Breast epithelium (tissue), 4 donors: ENCODE results near the gene AMMECR1. TPM values are rescaled to one million over a fixed set of nuclear protein-coding genes. Genes with fewer than 3 reads are reported as not detected.

Experiments
- DNase-seq, 2 donors: peaks; one replicate each; pipeline ENCODE4 v3.0.0-alpha.2; 2019; ENCODE audit warnings: low spot score in 2 of 2
- H3K27ac ChIP-seq, 2 donors: fragments of 200-600 bp; sonication (generic) in 1 of 2; one replicate each; pipeline ENCODE4 v1.5.1; 2016 to 2019; ENCODE audit warnings: mild to moderate bottlenecking in 1 of 2
- H3K27me3 ChIP-seq, 2 donors: fragments of 200-600 bp; sonication (generic) in 1 of 2; one replicate each; pipeline versions ENCODE4 v1.5.1 to v1.6.0; 2017 to 2019; ENCODE audit warnings: control low read depth in 1 of 2, mild to moderate bottlenecking in 1 of 2
- H3K36me3 ChIP-seq: fragments of 200-600 bp; one replicate; pipeline ENCODE4 v1.5.1; 2019
- H3K4me1 ChIP-seq, 2 donors: fragments of 200-600 bp; sonication (generic); one replicate each; pipeline ENCODE4 v1.5.1; 2016 to 2019; ENCODE audit warnings: control low read depth in 1 of 2
- H3K4me3 ChIP-seq, 3 donors: fragments of 200-600 bp; sonication (generic); 1 replicate in 2 of 3; 2 replicates in 1 of 3; pipeline ENCODE4 v1.5.1; 2016 to 2019; ENCODE audit warnings: mild to moderate bottlenecking in 3 of 3, moderate library complexity in 2 of 3
- H3K9me3 ChIP-seq, 2 donors: fragments of 200-600 bp; sonication (generic) in 1 of 2; one replicate each; pipeline ENCODE4 v1.5.1; 2016 to 2019; ENCODE audit warnings: control low read depth in 1 of 2
- POLR2A ChIP-seq: fragments of 450-650 bp; IDR thresholded peaks from one replicate; pipeline ENCODE4 v1.6.1; 2016; ENCODE audit warnings: antibody characterized with exemption, mild to moderate bottlenecking, moderate library complexity
- POLR2AphosphoS5 ChIP-seq, 3 donors: sonication (generic); formaldehyde crosslinking; IDR thresholded peaks; one replicate each; pipeline ENCODE4 v1.6.1; 2017; ENCODE audit warnings: antibody characterized with exemption in 3 of 3
- intact Hi-C: fragments of 100-400 bp; cut with DNase I; formaldehyde crosslinking; loops from one replicate; pipeline ENCODE4 v1.15.1; 2023; ENCODE audit warnings: low total_unique reads
- total RNA-seq, 3 donors: library from RNA; depleted of rRNA; stranded (reverse); fragments of >200 nt; gene quantifications; one replicate each; pipeline ENCODE4 v1.1.0, GENCODE V29; 2016
- TF ChIP-seq, protein P1 (sequence below), 3 donors: fragments of 450-650 bp; IDR thresholded peaks; one replicate each; pipeline ENCODE4 v1.5.1; 2016 to 2017; ENCODE audit warnings: antibody characterized with exemption in 3 of 3, mild to moderate bottlenecking in 3 of 3, moderate library complexity in 3 of 3

The AMMECR1 gene
- total RNA-seq, 3 donors from 2014 or later, result 4.3 to 8.2 (median 6.6) TPM

- TF ChIP-seq POLR2A (no peak), POLR2AphosphoS5 (IDR thresholded peaks at IDR 0.05) (no peak)
- TF ChIP-seq, protein P1, sequence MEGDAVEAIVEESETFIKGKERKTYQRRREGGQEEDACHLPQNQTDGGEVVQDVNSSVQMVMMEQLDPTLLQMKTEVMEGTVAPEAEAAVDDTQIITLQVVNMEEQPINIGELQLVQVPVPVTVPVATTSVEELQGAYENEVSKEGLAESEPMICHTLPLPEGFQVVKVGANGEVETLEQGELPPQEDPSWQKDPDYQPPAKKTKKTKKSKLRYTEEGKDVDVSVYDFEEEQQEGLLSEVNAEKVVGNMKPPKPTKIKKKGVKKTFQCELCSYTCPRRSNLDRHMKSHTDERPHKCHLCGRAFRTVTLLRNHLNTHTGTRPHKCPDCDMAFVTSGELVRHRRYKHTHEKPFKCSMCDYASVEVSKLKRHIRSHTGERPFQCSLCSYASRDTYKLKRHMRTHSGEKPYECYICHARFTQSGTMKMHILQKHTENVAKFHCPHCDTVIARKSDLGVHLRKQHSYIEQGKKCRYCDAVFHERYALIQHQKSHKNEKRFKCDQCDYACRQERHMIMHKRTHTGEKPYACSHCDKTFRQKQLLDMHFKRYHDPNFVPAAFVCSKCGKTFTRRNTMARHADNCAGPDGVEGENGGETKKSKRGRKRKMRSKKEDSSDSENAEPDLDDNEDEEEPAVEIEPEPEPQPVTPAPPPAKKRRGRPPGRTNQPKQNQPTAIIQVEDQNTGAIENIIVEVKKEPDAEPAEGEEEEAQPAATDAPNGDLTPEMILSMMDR (IDR thresholded peaks at IDR 0.05), result no peak
- Histone ChIP-seq H3K27me3 (peaks cover 0 to 36% of the 10 kb centered on the region in 2 donors), H3K27ac (no peak overlapping the region), H3K4me1 (no peaks in the 10 kb centered on the region), H3K9me3 (no peaks in the 10 kb centered on the region), H3K36me3 (no peaks in the 10 kb centered on the region), H3K4me3 (no peak overlapping the region)
- DNase-seq, result no peak
- intact Hi-C loops, result no loop called here
Measured at GRCh38 chrX:110219920-110220319, 98.0 kb downstream of the AMMECR1 start.

DNA sequence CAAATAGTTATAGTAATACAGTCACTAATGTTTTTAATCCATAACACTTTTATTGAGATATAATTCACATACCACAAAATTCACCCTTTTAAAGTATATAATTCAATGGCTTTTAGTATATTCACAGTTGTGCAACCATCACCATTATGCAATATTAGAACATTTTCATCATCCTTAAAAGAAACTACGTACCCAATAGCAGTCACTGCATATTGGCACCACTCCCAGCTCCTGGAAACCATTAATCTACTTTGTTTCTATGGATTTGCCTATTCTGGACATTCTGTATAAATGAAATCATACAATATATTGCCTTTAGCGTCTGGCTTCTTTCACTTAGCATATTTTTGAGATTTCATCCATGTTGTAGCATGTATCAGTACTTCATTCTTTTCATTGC, 99.3 kb downstream of the AMMECR1 start:
- Histone ChIP-seq H3K4me3 (no peak overlapping the region), H3K27ac (no peak overlapping the region), H3K9me3 (no peaks in the 10 kb centered on the region), H3K36me3 (no peaks in the 10 kb centered on the region), H3K27me3 (peaks cover 0 to 41% of the 10 kb centered on the region in 2 donors), H3K4me1 (no peaks in the 10 kb centered on the region)
- intact Hi-C loops, result no loop called here
- TF ChIP-seq POLR2AphosphoS5 (IDR thresholded peaks at IDR 0.05) (no peak), POLR2A (no peak)
- TF ChIP-seq, protein P1 (IDR thresholded peaks at IDR 0.05), result no peak
- DNase-seq, result no peak

- H3K36me3 ChIP-seq, result no peaks in the 10 kb centered on the region
- no peak overlapping the region for H3K4me3 ChIP-seq
- TF ChIP-seq POLR2AphosphoS5 (IDR thresholded peaks at IDR 0.05) (no peak), POLR2A (no peak)
- TF ChIP-seq, protein P1 (IDR thresholded peaks at IDR 0.05), result no peak
- intact Hi-C loops, result no loop called here
- H3K9me3 ChIP-seq, result no peaks in the 10 kb centered on the region
- no peak overlapping the region for H3K27ac ChIP-seq
- DNase-seq, result no peak
- H3K27me3 ChIP-seq, result peaks cover 0 to 52% of the 10 kb centered on the region in 2 donors
- H3K4me1 ChIP-seq, result no peaks in the 10 kb centered on the region
Measured at GRCh38 chrX:110216027-110216426, 101.9 kb downstream of the AMMECR1 start.

- Histone ChIP-seq H3K27me3 (peaks cover 0 to 57% of the 10 kb centered on the region in 2 donors), H3K4me3 (no peak overlapping the region), H3K27ac (no peak overlapping the region), H3K4me1 (no peaks in the 10 kb centered on the region), H3K36me3 (no peaks in the 10 kb centered on the region), H3K9me3 (no peaks in the 10 kb centered on the region)
- intact Hi-C loops, result no loop called here
- no peak for DNase-seq
- TF ChIP-seq POLR2A (no peak), POLR2AphosphoS5 (IDR thresholded peaks at IDR 0.05) (no peak)
- TF ChIP-seq, protein P1 (IDR thresholded peaks at IDR 0.05), result no peak
Measured at GRCh38 chrX:110215411-110215810, 102.5 kb downstream of the AMMECR1 start.

- Histone ChIP-seq H3K9me3 (no peaks in the 10 kb centered on the region), H3K27ac (no peak overlapping the region), H3K36me3 (no peaks in the 10 kb centered on the region), H3K4me3 (no peak overlapping the region), H3K4me1 (no peaks in the 10 kb centered on the region), H3K27me3 (peaks cover 0 to 53% of the 10 kb centered on the region in 2 donors)
- DNase-seq, result no peak
- intact Hi-C loops, result no loop called here
- TF ChIP-seq, protein P1 (IDR thresholded peaks at IDR 0.05), result no peak
- TF ChIP-seq POLR2A, result no peak
- TF ChIP-seq POLR2AphosphoS5 (IDR thresholded peaks at IDR 0.05), result no peak
Measured at GRCh38 chrX:110214684-110215083, 103.2 kb downstream of the AMMECR1 start.
